ENCODE measurements around the gene ENOX1. TPM values are rescaled to one million over a fixed set of nuclear protein-coding genes. Genes with fewer than 3 reads are reported as not detected.

ENOX1 gene
- total RNA-seq, 1 donor from 2014 or later = 0.79 TPM

DNA sequence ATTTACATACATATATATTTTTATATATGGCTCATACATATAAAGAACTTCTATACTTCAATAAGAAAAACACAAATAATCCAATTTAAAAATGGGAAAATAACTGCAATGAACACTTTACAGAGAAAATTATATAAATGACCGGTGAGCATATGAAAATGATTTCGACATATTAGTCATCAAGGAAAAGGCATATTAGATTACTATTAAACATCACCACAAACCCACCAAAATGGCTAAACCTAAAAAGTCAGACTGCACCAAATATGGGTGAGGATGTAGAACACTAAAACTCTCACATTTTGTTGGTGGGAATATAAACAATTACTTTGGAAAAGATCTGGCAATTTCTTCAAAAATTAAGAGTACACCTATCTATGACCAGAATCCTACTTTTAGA lies 316.2 kb downstream of the ENOX1 start:
- Histone ChIP-seq H3K36me3 (ENCODE audit: control insufficient read depth, insufficient read depth, low read length) (no peaks in the 10 kb centered on the region), H3K27me3 (ENCODE audit: control insufficient read depth, insufficient read depth, low read length) (no peaks in the 10 kb centered on the region), H3K4me3 (ENCODE audit: low read depth, low read length) (no peak overlapping the region)
- TF ChIP-seq, protein P1, sequence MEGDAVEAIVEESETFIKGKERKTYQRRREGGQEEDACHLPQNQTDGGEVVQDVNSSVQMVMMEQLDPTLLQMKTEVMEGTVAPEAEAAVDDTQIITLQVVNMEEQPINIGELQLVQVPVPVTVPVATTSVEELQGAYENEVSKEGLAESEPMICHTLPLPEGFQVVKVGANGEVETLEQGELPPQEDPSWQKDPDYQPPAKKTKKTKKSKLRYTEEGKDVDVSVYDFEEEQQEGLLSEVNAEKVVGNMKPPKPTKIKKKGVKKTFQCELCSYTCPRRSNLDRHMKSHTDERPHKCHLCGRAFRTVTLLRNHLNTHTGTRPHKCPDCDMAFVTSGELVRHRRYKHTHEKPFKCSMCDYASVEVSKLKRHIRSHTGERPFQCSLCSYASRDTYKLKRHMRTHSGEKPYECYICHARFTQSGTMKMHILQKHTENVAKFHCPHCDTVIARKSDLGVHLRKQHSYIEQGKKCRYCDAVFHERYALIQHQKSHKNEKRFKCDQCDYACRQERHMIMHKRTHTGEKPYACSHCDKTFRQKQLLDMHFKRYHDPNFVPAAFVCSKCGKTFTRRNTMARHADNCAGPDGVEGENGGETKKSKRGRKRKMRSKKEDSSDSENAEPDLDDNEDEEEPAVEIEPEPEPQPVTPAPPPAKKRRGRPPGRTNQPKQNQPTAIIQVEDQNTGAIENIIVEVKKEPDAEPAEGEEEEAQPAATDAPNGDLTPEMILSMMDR (IDR thresholded peaks at IDR 0.05; ENCODE audit: insufficient read depth, low read length, severe bottlenecking) = no peak
- no peak for FAIRE-seq
- DNase-seq (ENCODE audit: low read depth) = no peak

DNA sequence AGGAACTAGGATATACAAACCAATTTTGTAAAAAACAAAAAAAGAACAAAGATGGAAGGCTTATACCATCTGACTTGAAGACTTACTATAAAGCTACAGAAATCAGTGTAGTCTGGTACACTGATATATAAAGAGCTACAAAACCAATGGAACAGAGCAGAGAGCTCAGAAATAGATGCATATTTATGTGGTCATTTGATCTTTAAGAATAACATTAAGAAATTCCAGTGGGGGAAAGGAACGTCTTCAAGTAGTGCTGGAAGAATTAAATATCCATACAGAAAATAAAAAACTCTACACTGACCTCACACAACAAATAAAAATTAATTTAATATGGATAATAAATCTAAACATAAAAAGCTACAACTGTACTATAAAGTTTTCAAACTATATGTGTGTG lies 317.0 kb downstream of the ENOX1 start:
- DNase-seq (ENCODE audit: low read depth) = no peak
- TF ChIP-seq, protein P1 (IDR thresholded peaks at IDR 0.05; ENCODE audit: insufficient read depth, low read length, severe bottlenecking) = no peak
- FAIRE-seq = no peak
- Histone ChIP-seq H3K4me3 (ENCODE audit: low read depth, low read length) (no peak overlapping the region), H3K36me3 (ENCODE audit: control insufficient read depth, insufficient read depth, low read length) (no peaks in the 10 kb centered on the region), H3K27me3 (ENCODE audit: control insufficient read depth, insufficient read depth, low read length) (no peaks in the 10 kb centered on the region)

DNA sequence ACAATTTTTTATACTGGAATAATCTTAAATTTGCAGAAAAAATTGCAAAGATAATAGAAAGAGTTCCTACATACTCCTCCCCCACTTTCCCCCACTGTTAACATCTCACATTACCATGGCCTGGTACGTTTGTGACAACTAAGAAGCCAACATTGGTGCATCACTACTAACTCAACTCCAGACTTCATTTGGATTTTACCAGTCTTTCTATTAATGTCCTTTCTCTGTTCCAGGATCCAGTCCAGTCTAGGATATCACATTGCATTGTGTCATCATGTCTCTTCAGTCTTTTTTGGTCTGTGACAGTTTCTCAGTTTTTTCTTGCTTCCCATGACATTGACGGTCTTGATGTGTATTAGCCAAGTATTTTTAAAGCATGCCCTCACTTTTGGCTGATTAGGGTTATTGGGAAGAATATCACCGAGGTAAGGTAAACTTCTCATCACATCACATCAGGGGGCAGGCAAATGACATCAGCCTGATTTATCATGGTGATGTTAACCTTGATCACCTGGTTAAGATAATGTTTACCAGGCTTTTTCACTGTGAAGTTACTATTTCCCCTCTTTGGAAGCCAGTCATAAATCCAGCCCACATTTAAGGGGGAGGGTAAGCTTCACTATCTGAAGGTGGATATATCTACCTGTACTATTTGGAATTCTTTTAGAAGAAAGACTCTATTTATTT lies 322.1 kb downstream of the ENOX1 start:
- no peak for FAIRE-seq
- Histone ChIP-seq H3K36me3 (ENCODE audit: control insufficient read depth, insufficient read depth, low read length) (no peaks in the 10 kb centered on the region), H3K27me3 (ENCODE audit: control insufficient read depth, insufficient read depth, low read length) (no peaks in the 10 kb centered on the region), H3K4me3 (ENCODE audit: low read depth, low read length) (no peak overlapping the region)
- no peak for DNase-seq (ENCODE audit: low read depth)
- TF ChIP-seq, protein P1 (IDR thresholded peaks at IDR 0.05; ENCODE audit: insufficient read depth, low read length, severe bottlenecking) = no peak

DNA sequence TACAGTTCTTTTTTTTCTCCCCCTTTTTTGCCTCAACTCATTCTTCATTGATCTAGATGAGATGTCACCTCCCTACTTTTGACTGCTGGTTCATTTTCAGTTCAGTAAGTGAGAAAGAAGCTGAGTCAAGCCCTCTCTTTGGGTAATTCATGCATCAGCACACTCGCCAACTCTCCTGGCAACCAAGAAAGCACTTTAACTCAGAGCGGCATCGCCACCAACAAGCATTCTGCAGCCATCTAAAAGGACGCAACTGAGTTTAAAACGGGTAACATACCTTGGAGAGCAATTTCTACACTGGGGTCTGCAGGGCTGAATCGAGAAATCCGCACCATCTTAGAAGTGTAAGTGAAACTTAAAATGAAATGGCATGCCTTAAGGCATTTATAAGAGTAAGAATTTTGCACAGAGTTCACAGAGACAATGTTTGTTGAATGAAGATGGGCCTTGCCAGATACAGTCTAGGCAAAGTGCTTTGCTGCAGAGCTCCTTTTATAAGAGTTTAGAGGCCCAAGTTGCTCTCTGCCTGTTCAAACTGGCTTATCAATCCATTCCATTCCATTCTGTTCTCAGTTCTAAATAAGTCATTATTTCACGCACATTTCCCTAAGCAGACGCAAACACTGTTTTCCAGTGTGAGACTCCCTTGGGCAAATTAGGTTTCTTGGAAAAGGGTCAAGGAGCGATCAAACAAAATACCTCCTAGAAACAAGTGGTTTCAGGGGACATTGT lies 338.0 kb downstream of the ENOX1 start:
- Histone ChIP-seq H3K4me3 (ENCODE audit: low read depth, low read length) (no peak overlapping the region), H3K27me3 (ENCODE audit: control insufficient read depth, insufficient read depth, low read length) (no peaks in the 10 kb centered on the region), H3K36me3 (ENCODE audit: control insufficient read depth, insufficient read depth, low read length) (no peaks in the 10 kb centered on the region)
- TF ChIP-seq, protein P1 (IDR thresholded peaks at IDR 0.05; ENCODE audit: insufficient read depth, low read length, severe bottlenecking) = no peak
- no peak for DNase-seq (ENCODE audit: low read depth)
- no peak for FAIRE-seq

DNA sequence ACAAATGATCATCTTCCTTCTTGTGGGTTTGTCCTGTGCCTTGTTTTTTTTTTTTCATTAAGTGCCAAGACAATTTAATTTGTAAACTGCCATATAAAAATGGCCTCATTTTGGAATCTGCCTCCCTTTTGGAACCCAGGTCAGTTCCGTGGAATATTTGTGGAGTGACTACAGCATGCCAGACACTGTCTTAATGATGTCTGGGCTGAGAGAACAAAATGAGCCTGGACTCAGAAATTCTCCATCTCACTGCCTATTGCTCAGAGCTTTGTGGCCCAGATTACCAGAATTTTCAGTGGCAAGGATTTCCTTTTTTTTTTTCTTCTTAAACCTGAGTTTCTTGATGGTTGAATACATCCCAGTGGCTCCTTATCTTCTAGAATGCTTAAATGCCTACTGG lies 340.6 kb downstream of the ENOX1 start:
- FAIRE-seq (no peak), DNase-seq (ENCODE audit: low read depth) (no peak)
- TF ChIP-seq, protein P1 (IDR thresholded peaks at IDR 0.05; ENCODE audit: insufficient read depth, low read length, severe bottlenecking) = no peak
- no peaks in the 10 kb centered on the region for H3K36me3 ChIP-seq (ENCODE audit: control insufficient read depth, insufficient read depth, low read length)
- H3K27me3 ChIP-seq (ENCODE audit: control insufficient read depth, insufficient read depth, low read length) = no peaks in the 10 kb centered on the region
- no peak overlapping the region for H3K4me3 ChIP-seq (ENCODE audit: low read depth, low read length)

All from bronchial epithelial cell (primary cell).